SK-N-SH treated with all-trans-retinoic acid at 6 μM for 48 hours (cell line): ENCODE results near the gene CAMKK2.

Experiments
- ARNTL ChIP-seq: fragments of 450-650 bp; formaldehyde crosslinking; IDR thresholded peaks from 2 replicates; pipeline ENCODE4 v1.5.0; 2020; ENCODE audit warnings: low read depth, mild to moderate bottlenecking, moderate library complexity, borderline replicate concordance
- ESRRG ChIP-seq: fragments of 250-450 bp; sonication (Bioruptor Pico); IDR thresholded peaks from 2 replicates; pipeline ENCODE4 v1.6.1; 2021; ENCODE audit warnings: mild to moderate bottlenecking
- ISL1 ChIP-seq: fragments of 250-450 bp; sonication (Bioruptor Pico); IDR thresholded peaks from 2 replicates; pipeline ENCODE4 v2.1.2; 2022; ENCODE audit warnings: mild to moderate bottlenecking, moderate library complexity
- PATZ1 ChIP-seq: fragments of 250-450 bp; sonication (Bioruptor Pico); IDR thresholded peaks from 2 replicates; pipeline ENCODE4 v1.8.0; 2020; ENCODE audit warnings: mild to moderate bottlenecking, moderate library complexity, borderline replicate concordance
- POU6F1 ChIP-seq: fragments of 250-450 bp; sonication (Bioruptor Pico); IDR thresholded peaks from 2 replicates; pipeline ENCODE4 v1.8.0; 2021; ENCODE audit warnings: low read depth, mild to moderate bottlenecking, moderate library complexity, borderline replicate concordance
- PPARA ChIP-seq: fragments of 250-450 bp; sonication (Bioruptor Pico); IDR thresholded peaks from 2 replicates; pipeline ENCODE4 v1.5.0; 2020; ENCODE audit warnings: mild to moderate bottlenecking, borderline replicate concordance
- RARB ChIP-seq: fragments of 250-450 bp; sonication (Bioruptor Pico); IDR thresholded peaks from 2 replicates; pipeline ENCODE4 v1.8.0; 2021; ENCODE audit warnings: mild to moderate bottlenecking, moderate library complexity
- SNAI2 ChIP-seq: fragments of 250-450 bp; sonication (Bioruptor Pico); IDR thresholded peaks from 2 replicates; pipeline ENCODE4 v1.5.0; 2020; ENCODE audit warnings: mild to moderate bottlenecking, moderate library complexity
- TSHZ2 ChIP-seq: fragments of 250-450 bp; sonication (Bioruptor Pico); IDR thresholded peaks from 2 replicates; pipeline ENCODE4 v1.5.0; 2020; ENCODE audit warnings: mild to moderate bottlenecking, moderate library complexity
- ZFP30 ChIP-seq: fragments of 450-650 bp; formaldehyde crosslinking; IDR thresholded peaks from 2 replicates; pipeline ENCODE4 v1.5.0; 2022; ENCODE audit warnings: mild to moderate bottlenecking, moderate library complexity
- ZNF8 ChIP-seq: fragments of 450-650 bp; formaldehyde crosslinking; IDR thresholded peaks from 2 replicates; pipeline ENCODE4 v1.5.0; 2020; ENCODE audit warnings: mild to moderate bottlenecking, moderate library complexity

- TF ChIP-seq ISL1 (CRISPR knock-in tag) (no peak), PPARA (CRISPR knock-in tag) (no peak), ZNF8 (CRISPR knock-in tag) (no peak), ESRRG (CRISPR knock-in tag) (no peak), ARNTL (CRISPR knock-in tag) (no peak), PATZ1 (CRISPR knock-in tag) (no peak), SNAI2 (CRISPR knock-in tag) (no peak), RARB (no peak), POU6F1 (CRISPR knock-in tag) (no peak), TSHZ2 (CRISPR knock-in tag) (no peak), ZFP30 (CRISPR knock-in tag) (no peak)
These were observed 21.6 kb upstream of the CAMKK2 start for GRCh38 chr12:121318121-121318520.
